GM12892 (cell line): ENCODE measurements around the gene RTN4R.
"Not testable (repeated sequence)": the region's sequence is repeated elsewhere in the genome, so short reads cannot be mapped to it uniquely, and the experiment has no call there.

Source experiments
- POLR2A ChIP-seq: IDR thresholded peaks from 2 replicates; pipeline ENCODE4 v1.6.1; 2011; ENCODE audit warnings: low read depth, low read length, control low read depth
- POLR2AphosphoS5 ChIP-seq: IDR thresholded peaks from 2 replicates; pipeline ENCODE4 v1.6.1; 2011; ENCODE audit warnings: low read depth, low read length, control low read depth
- TAF1 ChIP-seq: IDR thresholded peaks from 2 replicates; pipeline ENCODE4 v1.6.1; 2011; ENCODE audit warnings: low read depth, mild to moderate bottlenecking, control low read depth, low read length, borderline replicate concordance

DNA sequence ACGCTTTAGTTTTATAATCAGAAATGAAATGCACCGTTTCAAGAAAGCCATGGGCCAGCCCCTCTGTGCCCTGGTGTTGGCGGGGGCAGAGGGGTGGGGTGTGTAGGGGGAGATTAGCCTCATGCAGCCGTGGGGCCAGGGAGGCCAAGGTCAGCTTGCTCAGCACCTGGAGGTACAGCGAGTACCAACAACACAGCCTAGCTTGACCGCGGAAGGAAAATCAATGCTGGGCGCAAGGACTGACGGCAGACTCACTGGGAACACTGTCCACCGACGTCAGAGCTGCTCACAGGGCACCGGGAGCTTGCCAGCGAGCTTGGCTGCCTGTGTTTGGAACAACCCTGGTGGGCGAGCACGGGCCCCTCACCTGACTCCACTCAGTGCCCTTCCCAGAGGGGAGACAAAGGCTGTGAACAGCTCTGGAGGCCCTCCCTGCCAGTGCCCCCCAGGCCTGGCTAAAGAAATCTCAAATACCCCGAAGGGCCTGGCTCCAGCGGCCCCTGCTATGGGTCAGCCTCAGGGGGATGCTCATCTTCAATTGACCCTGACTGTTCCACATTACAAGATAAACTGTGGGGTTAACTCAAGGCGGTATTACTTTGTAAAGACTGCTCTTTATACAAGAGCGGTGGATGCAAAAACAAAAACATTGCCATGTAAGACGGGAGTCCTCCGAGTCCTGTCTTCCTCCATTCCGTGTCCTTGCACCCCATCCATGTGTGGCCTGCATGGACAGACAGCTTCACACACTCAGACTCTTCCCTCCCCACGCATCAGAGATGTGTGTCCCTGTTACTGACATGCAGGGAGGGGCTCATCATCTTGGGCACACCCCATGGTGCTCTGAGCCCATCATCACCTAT, 21.3 kb upstream of the RTN4R start:
- TF ChIP-seq POLR2A, POLR2AphosphoS5, TAF1: not testable (repeated sequence)
